Upper lobe of right lung (tissue), 1 donor: ENCODE measurements around the gene HMGXB3. TPM values are rescaled to one million over a fixed set of nuclear protein-coding genes. Genes with fewer than 3 reads are reported as not detected.

Source experiments
- ATAC-seq: fragments of 200-7000 bp; cut with Tn5 transposase; one replicate; pipeline ENCODE4 v1.9.1; 2020; ENCODE audit warnings: mild to moderate bottlenecking, moderate library complexity
- DNase-seq: peaks from one replicate; pipeline ENCODE4 v3.0.0-alpha.2; 2020
- H3K27ac ChIP-seq: fragments of 200-600 bp; one replicate; pipeline ENCODE4 v1.8.0; 2022
- H3K27me3 ChIP-seq: fragments of 200-600 bp; one replicate; pipeline ENCODE4 v1.8.0; 2022; ENCODE audit warnings: mild to moderate bottlenecking
- H3K36me3 ChIP-seq: fragments of 200-600 bp; one replicate; pipeline ENCODE4 v1.8.0; 2022
- H3K4me1 ChIP-seq: fragments of 200-600 bp; one replicate; pipeline ENCODE4 v1.8.0; 2022
- H3K4me3 ChIP-seq: fragments of 200-600 bp; one replicate; pipeline ENCODE4 v1.8.0; 2022; ENCODE audit warnings: mild to moderate bottlenecking
- H3K9me3 ChIP-seq: fragments of 200-600 bp; one replicate; pipeline ENCODE4 v1.8.0; 2022
- intact Hi-C: fragments of 100-400 bp; cut with DNase I; formaldehyde crosslinking; loops from one replicate; pipeline ENCODE4 v1.11.0; 2022
- total RNA-seq: library from RNA; stranded (reverse); fragmentation: NEBNext Ultra II Directional; extraction: Animal tissue kit (Norgen Biotek cat#: 25700); gene quantifications from one replicate; pipeline ENCODE4 v1.2.1, GENCODE V29; 2021
- TF ChIP-seq, protein P1 (sequence below): fragments of 200-600 bp; IDR thresholded peaks from one replicate; pipeline ENCODE4 v1.8.0; 2022; ENCODE audit warnings: antibody characterized with exemption
- donor health status: DM: no; HTN: yes; CAD: no; lungs with severe emphysema.

The HMGXB3 gene
- total RNA-seq, 1 donor from 2014 or later: 33.7 TPM

DNA sequence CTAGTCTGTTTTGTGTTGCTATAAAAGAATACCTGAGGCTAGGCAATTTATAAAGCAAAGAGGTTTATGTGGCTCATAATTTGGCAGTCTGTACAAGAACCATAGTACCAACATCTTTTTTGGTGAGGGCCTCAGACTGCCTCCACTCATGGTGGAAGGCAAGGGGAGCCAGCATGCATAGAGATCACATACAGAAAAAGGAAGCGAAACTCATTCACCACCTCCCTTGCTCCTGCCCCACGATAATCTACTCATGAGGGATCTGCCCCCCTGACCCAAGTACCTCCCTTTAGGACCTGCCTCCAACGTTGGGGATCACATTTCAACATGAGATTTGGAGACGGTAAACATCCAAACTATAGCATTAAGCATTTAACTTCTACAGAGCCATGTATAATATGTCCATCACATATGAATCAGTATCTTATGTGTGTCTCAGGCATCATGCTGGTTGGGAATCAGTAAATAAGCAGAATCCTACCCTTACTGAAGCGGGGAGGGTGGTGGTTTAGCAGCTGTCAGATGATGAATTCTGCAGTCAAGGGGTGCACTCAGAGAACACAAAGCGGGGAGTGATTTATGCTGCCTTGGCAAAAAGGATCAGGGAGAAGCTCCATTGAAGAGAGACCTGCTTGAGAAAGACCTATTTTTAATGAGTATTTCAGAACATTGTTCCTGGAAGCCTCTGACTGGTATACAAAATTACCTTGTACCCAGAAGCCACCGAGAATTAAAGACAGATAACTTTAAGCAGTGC lies 34.8 kb downstream of the HMGXB3 start:
- Histone ChIP-seq H3K4me3 (no peak overlapping the region), H3K27me3 (no peaks in the 10 kb centered on the region), H3K9me3 (no peaks in the 10 kb centered on the region), H3K27ac (no peak overlapping the region), H3K4me1 (no peaks in the 10 kb centered on the region), H3K36me3 (peaks cover 100% of the 10 kb centered on the region)
- ATAC-seq (peak; percentile 39), DNase-seq (no peak)
- TF ChIP-seq, protein P1, sequence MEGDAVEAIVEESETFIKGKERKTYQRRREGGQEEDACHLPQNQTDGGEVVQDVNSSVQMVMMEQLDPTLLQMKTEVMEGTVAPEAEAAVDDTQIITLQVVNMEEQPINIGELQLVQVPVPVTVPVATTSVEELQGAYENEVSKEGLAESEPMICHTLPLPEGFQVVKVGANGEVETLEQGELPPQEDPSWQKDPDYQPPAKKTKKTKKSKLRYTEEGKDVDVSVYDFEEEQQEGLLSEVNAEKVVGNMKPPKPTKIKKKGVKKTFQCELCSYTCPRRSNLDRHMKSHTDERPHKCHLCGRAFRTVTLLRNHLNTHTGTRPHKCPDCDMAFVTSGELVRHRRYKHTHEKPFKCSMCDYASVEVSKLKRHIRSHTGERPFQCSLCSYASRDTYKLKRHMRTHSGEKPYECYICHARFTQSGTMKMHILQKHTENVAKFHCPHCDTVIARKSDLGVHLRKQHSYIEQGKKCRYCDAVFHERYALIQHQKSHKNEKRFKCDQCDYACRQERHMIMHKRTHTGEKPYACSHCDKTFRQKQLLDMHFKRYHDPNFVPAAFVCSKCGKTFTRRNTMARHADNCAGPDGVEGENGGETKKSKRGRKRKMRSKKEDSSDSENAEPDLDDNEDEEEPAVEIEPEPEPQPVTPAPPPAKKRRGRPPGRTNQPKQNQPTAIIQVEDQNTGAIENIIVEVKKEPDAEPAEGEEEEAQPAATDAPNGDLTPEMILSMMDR: no peak
- intact Hi-C loops: no loop called here

DNA sequence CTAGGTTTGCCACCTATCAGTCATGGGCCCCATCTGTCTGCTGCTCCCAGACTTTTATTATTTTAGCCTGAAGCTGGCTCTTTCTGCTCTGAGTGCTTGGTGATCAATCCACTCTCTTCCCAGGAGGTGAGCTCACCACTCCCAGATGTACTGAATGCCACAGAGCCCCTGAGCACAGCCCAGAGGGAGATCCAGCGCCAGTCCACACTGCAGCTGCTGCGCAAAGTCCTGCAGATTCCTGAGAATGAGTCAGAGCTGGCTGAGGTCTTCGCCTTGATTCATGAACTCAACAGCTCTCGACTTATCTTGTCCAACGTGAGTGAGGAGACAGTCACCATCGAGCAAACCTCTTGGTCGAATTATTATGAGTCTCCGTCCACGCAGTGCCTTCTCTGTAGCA lies 36.0 kb downstream of the HMGXB3 start:
- TF ChIP-seq, protein P1: no peak
- peaks cover 100% of the 10 kb centered on the region for H3K36me3 ChIP-seq
- intact Hi-C loops: no loop called here
- H3K4me1 ChIP-seq: no peaks in the 10 kb centered on the region
- ATAC-seq: peak; percentile 24
- H3K9me3 ChIP-seq: no peaks in the 10 kb centered on the region
- DNase-seq: no peak
- no peak overlapping the region for H3K27ac ChIP-seq
- no peaks in the 10 kb centered on the region for H3K27me3 ChIP-seq
- H3K4me3 ChIP-seq: no peak overlapping the region

DNA sequence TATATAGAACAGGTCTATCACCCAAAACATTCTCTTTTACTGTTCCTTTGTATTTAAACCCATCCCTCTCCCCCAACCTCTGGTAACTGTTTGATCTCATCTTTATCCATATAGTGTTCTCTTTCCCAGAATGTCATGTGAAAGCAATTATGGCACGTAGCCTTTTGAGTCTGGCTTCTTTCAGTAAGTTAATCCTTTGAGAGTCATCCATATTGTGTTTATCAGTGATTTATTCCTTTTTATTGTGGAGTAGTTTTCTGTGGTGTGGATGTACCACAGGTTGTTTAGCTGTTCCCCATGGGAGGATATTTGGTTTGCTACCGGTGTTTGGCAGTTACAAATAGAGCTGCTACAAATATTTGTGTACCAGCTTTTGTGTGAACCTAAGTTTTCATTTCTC lies 38.0 kb downstream of the HMGXB3 start:
- H3K27me3 ChIP-seq: no peaks in the 10 kb centered on the region
- peaks cover 3% of the 10 kb centered on the region for H3K4me1 ChIP-seq
- H3K9me3 ChIP-seq: no peaks in the 10 kb centered on the region
- H3K4me3 ChIP-seq: no peak overlapping the region
- TF ChIP-seq, protein P1: no peak
- DNase-seq (no peak), ATAC-seq (no peak)
- peaks cover 98% of the 10 kb centered on the region for H3K36me3 ChIP-seq
- intact Hi-C loops: no loop called here
- H3K27ac ChIP-seq: no peak overlapping the region

DNA sequence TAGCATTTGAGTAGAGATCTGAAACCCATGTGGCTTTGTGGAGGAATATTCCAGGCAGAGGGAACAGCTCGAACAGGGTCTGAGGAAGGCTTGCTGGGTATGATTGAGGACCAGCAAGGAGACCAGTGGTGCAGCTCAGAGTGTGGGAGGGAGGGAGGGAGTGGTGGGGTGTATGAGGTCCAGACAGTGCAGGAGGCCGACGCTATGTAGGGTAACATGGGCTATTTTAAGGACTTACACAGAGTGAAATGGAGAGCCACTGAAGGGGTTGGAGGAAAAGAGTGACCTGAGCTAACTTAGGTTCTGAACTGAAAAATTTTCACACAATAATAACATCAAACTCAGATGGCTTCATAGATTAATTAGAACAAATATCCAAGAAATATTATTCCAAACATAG lies 41.9 kb downstream of the HMGXB3 start:
- Histone ChIP-seq H3K27ac (no peak overlapping the region), H3K4me3 (no peak overlapping the region), H3K36me3 (peaks cover 90% of the 10 kb centered on the region), H3K27me3 (no peaks in the 10 kb centered on the region), H3K9me3 (no peaks in the 10 kb centered on the region), H3K4me1 (peaks cover 15% of the 10 kb centered on the region)
- ATAC-seq: no peak
- TF ChIP-seq, protein P1: no peak
- DNase-seq: no peak
- intact Hi-C loops: no loop called here

DNA sequence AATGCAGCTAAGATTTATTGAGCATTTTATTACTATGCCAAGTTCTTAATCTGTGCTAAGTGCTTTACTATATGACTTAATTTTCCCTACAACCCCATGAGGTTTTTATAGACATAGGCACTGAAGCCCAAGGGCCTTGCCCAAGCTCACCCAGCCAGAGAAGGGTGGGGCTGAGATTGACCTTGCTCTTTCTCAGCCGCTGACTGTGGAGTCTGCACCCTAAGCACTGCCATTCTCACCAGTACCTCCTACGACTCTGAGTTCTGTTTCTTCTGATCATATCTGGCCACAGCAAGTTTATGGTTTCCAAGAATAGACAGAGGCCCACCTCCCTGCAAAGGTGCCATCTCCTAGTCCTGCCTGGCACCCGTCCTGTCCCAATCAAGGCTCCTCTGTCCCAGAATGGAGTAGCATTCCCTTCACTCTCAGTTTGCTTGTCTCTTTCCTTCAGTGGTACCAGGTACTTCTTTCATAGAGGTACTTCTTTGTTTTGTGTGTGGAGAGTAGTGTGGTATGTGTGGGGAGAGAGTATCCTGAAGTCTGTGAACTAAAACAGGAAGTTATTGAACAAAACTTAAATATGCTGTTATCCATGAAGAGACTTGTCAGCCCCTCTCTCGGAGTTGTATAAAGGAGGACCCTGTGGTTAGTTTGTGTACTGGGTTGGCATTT lies 43.3 kb downstream of the HMGXB3 start:
- ATAC-seq (peak; percentile 41), DNase-seq (no peak)
- Histone ChIP-seq H3K27me3 (no peaks in the 10 kb centered on the region), H3K27ac (no peak overlapping the region), H3K4me3 (no peak overlapping the region), H3K9me3 (no peaks in the 10 kb centered on the region), H3K4me1 (peaks cover 15% of the 10 kb centered on the region), H3K36me3 (peaks cover 90% of the 10 kb centered on the region)
- TF ChIP-seq, protein P1: no peak
- intact Hi-C loops: no loop called here
